HCT116 (cell line): ENCODE measurements around the gene ZNF146. TPM values are rescaled to one million over a fixed set of nuclear protein-coding genes. Genes with fewer than 3 reads are reported as not detected.
"Not testable (repeated sequence)": the region's sequence is repeated elsewhere in the genome, so short reads cannot be mapped to it uniquely, and the experiment has no call there.

Experiments used
- ATAC-seq: fragments of 200-7000 bp; cut with Tn5 transposase; 2 replicates; pipeline ENCODE4 v1.9.1; 2020; ENCODE audit warnings: mild to moderate bottlenecking, moderate library complexity
- BruUV-seq: library from RNA; stranded (reverse); fragments of 400-500 nt; replicated peaks from 2 replicates; lab custom pipeline; 2021; lab: Mats Ljungman, UMichigan
- CTCF ChIA-PET: fragments of 300-600 bp; sonication (Branson Sonifier 250); formaldehyde crosslinking; loops from one replicate; lab custom pipeline; 2021; ENCODE audit warnings: antibody characterized with exemption; lab: Charles Lee
- POLR2A ChIA-PET: fragments of 300-600, 350-600 bp; sonication (Branson Sonifier 250); formaldehyde crosslinking; loops from one replicate; lab custom pipeline; 2021; ENCODE audit warnings: antibody characterized with exemption; lab: Charles Lee
- RAD21 ChIA-PET, 2 experiments: fragments of 300-600 bp; sonication (Branson Sonifier 250); formaldehyde crosslinking; loops; one replicate each; lab custom pipeline; 2023; ENCODE audit warnings: low total read pairs in 2 of 2; ENCODE audit not compliant: uncharacterized antibody in 2 of 2, unreplicated experiment in 2 of 2, low non-redundant PET in 1 of 2; lab: Charles Lee
- DNase-seq: peaks from one replicate; pipeline ENCODE4 v3.0.0-alpha.2; 2010; ENCODE audit warnings: low read depth, low spot score
- H2AFZ ChIP-seq: fragments of 200-600 bp; shearing (Covaris generic), sonication (generic); 2 replicates; pipeline ENCODE4 v1.6.1; 2017; ENCODE audit warnings: low read depth, mixed run types, mixed read lengths, antibody characterized with exemption, low read length; ENCODE audit not compliant: poor library complexity, severe bottlenecking
- H3K27ac ChIP-seq: 2 replicates; pipeline ENCODE4 v1.5.1; 2012; ENCODE audit warnings: low read depth, low read length
- H3K27me3 ChIP-seq: fragments of 200-600 bp; sonication (generic); 2 replicates; pipeline ENCODE4 v1.6.1; 2016; ENCODE audit warnings: mixed run types, low read length, mixed read lengths; ENCODE audit not compliant: insufficient read depth
- H3K36me3 ChIP-seq, 2 experiments: fragments of 200-500 bp in 1 of 2; fragments of 200-600 bp in 1 of 2; sonication (Bioruptor generic) in 1 of 2; sonication (generic) in 1 of 2; 2 replicates each; pipeline versions ENCODE4 v1.5.1 to v1.6.1; 2014 to 2016; ENCODE audit warnings: low read length in 2 of 2, inconsistent platforms in 1 of 2, mixed read lengths in 1 of 2, mixed run types in 1 of 2; ENCODE audit not compliant: insufficient read depth in 2 of 2, control insufficient read depth in 1 of 2
- H3K4me1 ChIP-seq, 2 experiments: fragments of 200-600 bp in 1 of 2; sonication (generic) in 1 of 2; 2 replicates each; pipeline versions ENCODE4 v1.5.1 to v1.6.1; 2012 to 2017; ENCODE audit warnings: low read length in 2 of 2, inconsistent platforms in 1 of 2, mild to moderate bottlenecking in 1 of 2, mixed read lengths in 1 of 2, mixed run types in 1 of 2, moderate library complexity in 1 of 2; ENCODE audit not compliant: insufficient read depth in 2 of 2, control insufficient read depth in 1 of 2
- H3K4me2 ChIP-seq: fragments of 200-600 bp; sonication (generic); 2 replicates; pipeline ENCODE4 v1.6.1; 2017; ENCODE audit warnings: mixed run types, low read length, mixed read lengths
- H3K4me3 ChIP-seq, 2 experiments: fragments of 200-600 bp in 1 of 2; sonication (generic) in 1 of 2; replicated peaks in 1 of 2; 2 replicates each; pipeline ENCODE4 v1.5.1; 2011 to 2016; ENCODE audit warnings: low read length in 2 of 2, control low read depth in 1 of 2, low read depth in 1 of 2, mild to moderate bottlenecking in 1 of 2, mixed read lengths in 1 of 2, mixed run types in 1 of 2
- H3K79me2 ChIP-seq: fragments of 200-600 bp; sonication (generic); 2 replicates; pipeline ENCODE4 v1.6.1; 2017; ENCODE audit warnings: mild to moderate bottlenecking, mixed run types, low read length, moderate library complexity, mixed read lengths; ENCODE audit not compliant: insufficient read depth
- H3K9ac ChIP-seq: fragments of 200-600 bp; sonication (generic); 2 replicates; pipeline ENCODE4 v1.6.1; 2016; ENCODE audit warnings: low read length, mixed read lengths
- H3K9me2 ChIP-seq: fragments of 200-600 bp; sonication (generic), shearing (Covaris generic); 2 replicates; pipeline ENCODE4 v1.6.1; 2017; ENCODE audit warnings: mixed run types, mild to moderate bottlenecking, moderate library complexity; ENCODE audit not compliant: insufficient read depth
- H3K9me3 ChIP-seq, 2 experiments: fragments of 200-500 bp in 1 of 2; fragments of 200-600 bp in 1 of 2; sonication (Bioruptor generic) in 1 of 2; sonication (generic) in 1 of 2; 2 replicates each; pipeline ENCODE4 v1.6.1; 2014 to 2017; ENCODE audit warnings: low read length in 2 of 2, mixed read lengths in 2 of 2, inconsistent platforms in 1 of 2, low read depth in 1 of 2, mild to moderate bottlenecking in 1 of 2, mixed run types in 1 of 2, moderate library complexity in 1 of 2; ENCODE audit not compliant: control insufficient read depth in 1 of 2, insufficient read depth in 1 of 2
- H4K20me1 ChIP-seq: fragments of 200-600 bp; sonication (generic), shearing (Covaris generic); 2 replicates; pipeline ENCODE4 v1.6.1; 2017; ENCODE audit warnings: mixed run types, mild to moderate bottlenecking, moderate library complexity; ENCODE audit not compliant: insufficient read depth
- EZH2 ChIP-seq: fragments of 200-600 bp; sonication (generic); IDR thresholded peaks from 2 replicates; pipeline ENCODE4 v1.6.1; 2017; ENCODE audit warnings: antibody characterized with exemption, mixed run types
- RAD21 ChIP-seq: IDR thresholded peaks from 2 replicates; pipeline ENCODE4 v1.6.1; 2012; ENCODE audit warnings: low read depth, mild to moderate bottlenecking
- intact Hi-C: fragments of 100-400 bp; cut with micrococcal nuclease; formaldehyde crosslinking; loops from 2 replicates; pipeline ENCODE4 v1.10.0; 2022
- total RNA-seq: library from RNA; stranded (reverse); gene quantifications from one replicate; pipeline ENCODE4 v1.2.1, GENCODE V29; 2021; ENCODE audit not compliant: unreplicated experiment

ZNF146 gene
- total RNA-seq, 1 experiment from 2014 or later = 105 TPM

DNA sequence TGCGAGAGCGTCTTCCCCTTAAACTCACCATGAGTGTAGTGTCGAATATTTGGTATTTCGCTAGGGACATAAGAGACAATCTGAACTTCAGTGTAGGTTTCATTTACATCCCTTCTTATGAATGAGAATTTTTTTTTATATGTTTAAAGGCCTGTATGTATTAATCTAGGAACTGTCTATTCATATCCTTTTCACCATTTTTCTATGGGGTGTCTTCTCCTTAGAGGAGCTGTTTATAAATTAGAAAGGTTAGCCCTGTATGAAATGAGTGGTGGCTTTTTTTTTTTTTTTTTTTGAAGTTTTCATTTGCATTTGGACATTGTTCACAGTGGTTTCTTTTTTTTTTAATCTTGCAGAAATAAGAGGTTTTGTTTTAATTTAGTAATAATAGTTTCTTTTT lies 7.6 kb downstream of the ZNF146 start:
- intact Hi-C loops = no loop called here
- peaks cover 41 to 56% of the 10 kb centered on the region in 2 experiments for H3K36me3 ChIP-seq
- H3K4me2 ChIP-seq = no peak overlapping the region
- TF ChIP-seq EZH2 = no peak
- H2AFZ ChIP-seq = no peak overlapping the region
- no TSS peak for BruUV-seq
- no peak overlapping the region for H3K9ac ChIP-seq
- H3K4me1 ChIP-seq = 0 out of 4 replicates have a peak, but pooled peaks cover 0 to 2% of the 10 kb centered on the region in 2 experiments
- ChIA-PET POLR2A (no interaction called here), CTCF (no interaction called here), RAD21 (no interaction called here)
- H3K9me2 ChIP-seq = no peaks in the 10 kb centered on the region
- ATAC-seq (no peak), DNase-seq (no peak)
- H3K27ac ChIP-seq = no peak overlapping the region
- no peaks in the 10 kb centered on the region for H3K27me3 ChIP-seq
- peaks cover 98% of the 10 kb centered on the region for H3K79me2 ChIP-seq
- peaks cover 15% of the 10 kb centered on the region; the same call in 1 of the 2 replicates for H4K20me1 ChIP-seq
- H3K4me3 ChIP-seq = no peak overlapping the region
- H3K9me3 ChIP-seq = no peaks in the 10 kb centered on the region

- ATAC-seq (no peak), DNase-seq (no peak)
- Histone ChIP-seq H3K27ac (no peak overlapping the region), H3K36me3 (peaks cover 59 to 73% of the 10 kb centered on the region in 2 experiments), H3K79me2 (peaks cover 98% of the 10 kb centered on the region), H2AFZ (no peak overlapping the region), H3K4me1 (no peaks in the 10 kb centered on the region), H4K20me1 (peaks cover 10% of the 10 kb centered on the region; the same call in 1 of the 2 replicates), H3K4me3 (no peak overlapping the region), H3K4me2 (no peak overlapping the region), H3K9ac (no peak overlapping the region), H3K27me3 (no peaks in the 10 kb centered on the region), H3K9me2 (no peaks in the 10 kb centered on the region), H3K9me3 (peaks cover 0 to 2% of the 10 kb centered on the region in 2 experiments; a peak in 1 of 4 replicates)
- no peak for TF ChIP-seq RAD21
- POLR2A ChIA-PET = interaction anchor here (1.5 kb wide), 1 partner anchor 11 kb away, joined by 5 read pairs; the partner anchor contains the start of genes ZNF146 and ZNF565
- CTCF ChIA-PET = interaction anchor here (0.6 kb wide), 2 partner anchors 9 to 92 kb away, joined by 3 to 4 read pairs; no protein-coding TSS in a partner anchor
- intact Hi-C loops = no loop called here
- RAD21 ChIA-PET = no interaction called here
- no TSS peak for BruUV-seq
Observed at GRCh38 chr19:36225219-36225892, 10.4 kb downstream of the ZNF146 start.

- H3K27me3 ChIP-seq, CTCF ChIA-PET, H3K4me2 ChIP-seq, ATAC-seq, H3K4me3 ChIP-seq, H3K27ac ChIP-seq, H3K9ac ChIP-seq, H3K9me2 ChIP-seq, DNase-seq, H3K4me1 ChIP-seq, H2AFZ ChIP-seq, intact Hi-C loops, BruUV-seq, POLR2A ChIA-PET, H4K20me1 ChIP-seq, RAD21 ChIA-PET: not testable (repeated sequence)
- Histone ChIP-seq H3K79me2 (peaks cover 61% of the 10 kb centered on the region), H3K36me3 (peaks cover 84 to 94% of the 10 kb centered on the region in 2 experiments), H3K9me3 (peaks cover 23 to 46% of the 10 kb centered on the region in 2 experiments; a peak in 3 of 4 replicates)
Observed at GRCh38 chr19:36233626-36234025, 18.7 kb downstream of the ZNF146 start.
